Right lung (tissue), 5 donors: ENCODE results near the gene MRPL21. TPM values are rescaled to one million over a fixed set of nuclear protein-coding genes. Genes with fewer than 3 reads are reported as not detected.
"Not testable (repeated sequence)": the region's sequence is repeated elsewhere in the genome, so short reads cannot be mapped to it uniquely, and the experiment has no call there.

Source experiments
- DNase-seq, 2 donors: peaks; one replicate each; pipeline ENCODE4 v3.0.0-alpha.2; 2013
- polyA plus RNA-seq, 5 donors: library from polyadenylated mRNA; unstranded; fragments of 120-200 nt; gene quantifications; one replicate each; pipeline versions ENCODE4 v1.2.1 to v1.2.3, GENCODE V29; 2013; ENCODE audit warnings: inconsistent platforms in 1 of 5, low replicate concordance in 1 of 5; ENCODE audit not compliant: insufficient read length in 5 of 5, insufficient read depth in 1 of 5

The MRPL21 gene
- polyA plus RNA-seq, 5 donors = 55.9 to 70.8 (median 62.1) TPM

- no peak for DNase-seq
These were observed 22.8 kb downstream of the MRPL21 start for GRCh38 chr11:68880851-68881250.

GRCh38 chr11:68878022-68878421 is 25.6 kb downstream of the MRPL21 start:
- no peak for DNase-seq

GRCh38 chr11:68872216-68873003 is 31.2 kb downstream of the MRPL21 start:
- no peak for DNase-seq

GRCh38 chr11:68870470-68870869 is 33.2 kb downstream of the MRPL21 start:
- no peak for DNase-seq

- DNase-seq = no peak
These were observed 35.3 kb downstream of the MRPL21 start for GRCh38 chr11:68868221-68868835.

GRCh38 chr11:68867066-68867465 is 36.6 kb downstream of the MRPL21 start:
- DNase-seq = no peak

GRCh38 chr11:68865241-68865640 is 38.4 kb downstream of the MRPL21 start:
- no peak for DNase-seq

- no peak for DNase-seq
These were observed 39.9 kb downstream of the MRPL21 start for GRCh38 chr11:68863553-68864265.

GRCh38 chr11:68862421-68862820 is 41.2 kb downstream of the MRPL21 start:
- DNase-seq = no peak

- DNase-seq = no peak
These were observed 44.5 kb downstream of the MRPL21 start for GRCh38 chr11:68859123-68859522.

- DNase-seq = no peak
These were observed 46.5 kb downstream of the MRPL21 start for GRCh38 chr11:68857037-68857586.

- DNase-seq = not testable (repeated sequence)
These were observed 47.1 kb downstream of the MRPL21 start for GRCh38 chr11:68856425-68857030.

GRCh38 chr11:68855205-68855981 is 48.2 kb downstream of the MRPL21 start:
- DNase-seq = no peak

GRCh38 chr11:68854273-68854958 is 49.2 kb downstream of the MRPL21 start:
- DNase-seq = no peak

GRCh38 chr11:68852628-68853027 is 51.0 kb downstream of the MRPL21 start:
- no peak for DNase-seq

- no peak for DNase-seq
These were observed 55.2 kb downstream of the MRPL21 start for GRCh38 chr11:68848429-68848828.

GRCh38 chr11:68847395-68847794 is 56.2 kb downstream of the MRPL21 start:
- no peak for DNase-seq

GRCh38 chr11:68845351-68846002 is 58.2 kb downstream of the MRPL21 start:
- peak; percentile 40 to 48 for DNase-seq

GRCh38 chr11:68844801-68845200 is 58.8 kb downstream of the MRPL21 start:
- DNase-seq = no peak

- no peak for DNase-seq
These were observed 59.3 kb downstream of the MRPL21 start for GRCh38 chr11:68844376-68844775.
